Stimulated activated CD8-positive, alpha-beta memory T cell treated with anti-CD3 and anti-CD28 coated beads, Interleukin-7, amount 100 ng/mL, for 48 hours (primary cell): ENCODE data around the gene COPA.

ENCODE experiments used
- DNase-seq, 2 donors: peaks; one replicate each; pipeline ENCODE4 v3.0.0-alpha.2; 2020; ENCODE audit warnings: low read depth in 1 of 2; ENCODE audit errors: extremely low read depth in 1 of 2

Gene COPA

GRCh38 chr1:160363010-160363409 is 20.0 kb upstream of the COPA start:
- no peak for DNase-seq

- DNase-seq = no peak
Observed at GRCh38 chr1:160362168-160362957, 19.3 kb upstream of the COPA start.

- DNase-seq = no peak
Observed at GRCh38 chr1:160361814-160362167, 18.7 kb upstream of the COPA start.

DNA sequence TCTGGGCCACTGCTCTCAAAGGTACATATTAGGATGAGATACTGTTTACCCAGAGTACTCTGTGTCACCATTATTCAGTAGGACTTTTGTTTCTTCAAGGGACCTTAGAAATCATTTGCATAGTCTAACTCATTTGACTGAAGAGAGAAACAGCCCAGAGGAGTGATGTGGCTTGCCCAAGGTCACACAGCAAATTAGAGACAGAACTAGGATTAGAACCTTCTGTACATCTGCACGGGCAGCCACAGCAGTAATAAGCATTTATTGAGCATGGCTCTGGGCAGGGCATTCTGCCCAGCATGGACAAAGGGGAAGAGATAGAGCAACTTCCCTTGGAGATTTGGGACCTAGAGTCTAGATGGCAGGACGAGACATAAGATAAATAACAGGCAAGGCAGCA is 18.1 kb upstream of the COPA start:
- DNase-seq = no peak

DNA sequence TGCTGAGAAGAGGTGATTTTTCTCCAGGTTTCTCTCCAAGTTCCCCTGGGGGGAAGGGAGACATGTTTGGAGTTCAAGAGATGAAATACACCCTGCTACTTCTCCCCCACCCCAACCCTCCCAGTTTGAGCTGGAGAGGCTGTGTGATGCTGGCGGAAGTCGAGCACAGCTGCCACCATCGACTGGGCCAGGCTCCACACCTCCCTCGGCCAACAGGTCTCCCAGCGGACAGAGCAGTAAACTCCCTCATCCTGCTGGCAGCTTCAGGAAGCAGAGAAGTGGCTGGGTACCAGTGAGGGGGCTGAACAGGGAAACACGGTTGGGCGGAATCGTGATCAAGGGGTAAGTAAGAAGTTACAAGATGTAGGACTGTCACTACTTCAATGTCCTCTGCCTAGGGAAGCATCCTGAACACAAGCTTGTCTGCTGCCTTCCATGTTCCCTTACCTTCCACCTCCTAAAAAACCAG is 17.2 kb upstream of the COPA start:
- no peak for DNase-seq

GRCh38 chr1:160359559-160360226 is 16.6 kb upstream of the COPA start:
- no peak for DNase-seq

DNA sequence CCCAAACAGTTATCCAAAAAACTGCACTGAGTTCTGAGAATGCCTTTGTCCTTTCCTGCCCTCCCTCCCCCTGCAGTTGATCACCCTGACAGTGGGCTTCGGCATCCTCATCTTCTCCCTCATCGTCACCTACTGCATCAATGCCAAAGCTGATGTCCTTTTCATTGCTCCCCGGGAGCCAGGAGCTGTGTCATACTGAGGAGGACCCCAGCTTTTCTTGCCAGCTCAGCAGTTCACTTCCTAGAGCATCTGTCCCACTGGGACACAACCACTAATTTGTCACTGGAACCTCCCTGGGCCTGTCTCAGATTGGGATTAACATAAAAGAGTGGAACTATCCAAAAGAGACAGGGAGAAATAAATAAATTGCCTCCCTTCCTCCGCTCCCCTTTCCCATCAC is 15.0 kb upstream of the COPA start:
- DNase-seq = no peak

DNA sequence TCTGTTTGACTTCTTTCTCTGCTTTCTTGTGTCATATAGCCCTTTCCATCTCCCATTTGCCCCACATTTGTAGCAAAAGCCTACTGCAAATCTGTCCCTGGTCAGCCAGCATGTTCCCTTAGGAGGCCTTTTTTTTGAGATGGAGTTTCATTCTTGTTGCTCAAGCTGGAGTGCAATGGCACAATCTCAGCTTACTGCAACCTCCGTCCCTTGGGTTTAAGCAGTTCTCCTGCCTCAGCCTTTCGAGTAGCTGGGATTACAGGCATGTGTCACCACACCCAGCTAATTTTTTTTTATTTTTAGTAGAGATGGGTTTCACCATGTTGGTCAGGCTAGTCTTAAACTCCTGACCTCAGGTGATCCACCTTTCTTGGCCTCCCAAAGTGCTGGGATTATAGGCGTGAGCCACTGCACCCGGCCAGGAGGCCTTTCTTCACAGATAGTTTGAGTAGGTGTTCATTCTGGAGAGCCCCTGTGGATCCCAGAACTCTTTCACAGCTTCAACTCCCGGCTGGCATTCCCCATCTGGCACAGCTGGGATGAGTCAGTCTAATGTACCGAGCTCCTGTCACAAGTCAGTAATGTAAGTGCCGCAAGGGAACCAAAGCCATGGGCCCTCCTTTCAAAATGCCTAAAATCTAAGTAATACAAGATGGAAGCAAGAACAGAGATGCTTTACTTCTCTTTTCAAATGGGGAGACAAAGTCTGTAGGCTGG is 14.4 kb upstream of the COPA start:
- no peak for DNase-seq

- DNase-seq = no peak
Observed at GRCh38 chr1:160354388-160354985, 11.4 kb upstream of the COPA start.

DNA sequence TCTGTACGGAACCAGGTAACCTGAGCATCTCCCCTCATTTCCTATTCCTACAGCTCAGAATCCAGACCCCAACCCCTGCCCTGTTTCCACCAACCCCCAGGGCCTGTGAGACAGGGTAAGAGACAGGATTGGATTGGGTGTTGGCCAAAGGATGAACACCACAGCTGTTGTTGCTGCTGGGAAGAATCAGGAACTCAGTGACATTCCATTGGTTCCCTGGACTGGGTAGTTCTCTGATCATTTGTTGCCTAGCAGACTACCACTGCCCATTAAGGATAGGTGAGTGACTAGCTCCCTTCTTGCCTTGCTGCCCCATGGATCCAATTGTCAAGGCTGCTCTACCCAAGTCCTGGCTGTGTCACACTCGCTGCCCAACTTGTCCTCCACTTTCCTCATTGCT is 10.2 kb upstream of the COPA start:
- DNase-seq = no peak

- DNase-seq = no peak
Observed at GRCh38 chr1:160352555-160352954, 9.5 kb upstream of the COPA start.

GRCh38 chr1:160351629-160352028 is 8.6 kb upstream of the COPA start:
- no peak for DNase-seq

- DNase-seq = no peak
Observed at GRCh38 chr1:160346958-160347357, 3.9 kb upstream of the COPA start.

DNA sequence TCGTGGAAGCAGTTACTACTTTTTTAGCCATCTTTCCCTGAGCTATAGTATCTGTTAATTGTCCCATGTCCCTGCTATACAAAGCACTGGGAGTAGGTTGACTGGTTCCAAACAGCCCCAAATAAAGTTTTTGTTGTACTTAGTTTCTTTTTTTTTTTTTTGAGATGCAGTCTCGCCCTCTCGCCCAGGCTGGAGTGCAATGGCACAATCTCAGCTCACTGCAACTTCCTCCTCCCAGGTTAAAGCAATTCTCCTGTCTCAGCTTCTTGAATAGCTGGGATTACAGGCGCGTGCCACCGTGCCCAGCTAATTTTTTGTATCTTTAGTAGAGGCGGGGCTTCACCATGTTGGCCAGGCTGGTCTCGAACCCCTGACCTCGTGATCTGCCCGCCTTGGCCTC is 3.4 kb upstream of the COPA start:
- no peak for DNase-seq

GRCh38 chr1:160344936-160345335 is 1.9 kb upstream of the COPA start:
- no peak for DNase-seq

DNA sequence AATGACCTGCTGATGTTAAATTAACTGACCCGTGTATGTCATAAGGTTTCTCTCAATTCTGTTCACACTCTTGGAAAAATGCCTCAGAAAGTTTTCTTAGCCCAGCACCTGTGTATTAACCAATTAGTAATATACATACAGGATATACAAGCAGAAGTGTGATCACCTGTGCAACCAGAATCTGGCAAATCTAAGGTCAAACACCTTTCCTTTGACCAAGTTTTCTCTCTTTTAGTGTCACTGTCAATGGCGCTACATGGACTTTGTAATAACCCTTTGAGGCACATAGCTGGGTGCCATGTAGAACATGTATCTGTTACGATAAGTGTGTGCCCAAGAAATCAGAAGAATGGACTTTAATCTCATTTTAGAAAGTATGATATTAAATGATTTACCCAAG is 1.2 kb upstream of the COPA start:
- DNase-seq = no peak

DNA sequence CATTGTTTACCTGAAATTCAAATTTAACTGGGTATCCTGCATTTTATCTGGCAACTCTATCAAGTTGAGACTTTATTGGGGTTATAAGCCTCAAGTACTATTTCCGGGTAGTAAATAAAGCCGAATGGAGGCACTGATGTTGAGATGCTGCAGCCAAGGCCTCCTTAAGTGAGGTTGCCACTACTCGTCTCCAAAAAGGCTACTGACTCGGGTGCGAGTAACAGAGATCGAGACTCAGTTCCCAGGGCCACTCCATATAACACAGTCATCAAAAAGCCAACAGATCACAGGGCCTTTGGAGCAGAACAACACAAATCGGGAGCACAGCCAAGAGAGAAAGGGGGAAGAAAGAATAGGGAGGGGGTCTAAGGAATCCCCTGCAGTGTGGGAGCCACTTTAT is 524 bp downstream of the COPA start:
- no peak for DNase-seq

DNA sequence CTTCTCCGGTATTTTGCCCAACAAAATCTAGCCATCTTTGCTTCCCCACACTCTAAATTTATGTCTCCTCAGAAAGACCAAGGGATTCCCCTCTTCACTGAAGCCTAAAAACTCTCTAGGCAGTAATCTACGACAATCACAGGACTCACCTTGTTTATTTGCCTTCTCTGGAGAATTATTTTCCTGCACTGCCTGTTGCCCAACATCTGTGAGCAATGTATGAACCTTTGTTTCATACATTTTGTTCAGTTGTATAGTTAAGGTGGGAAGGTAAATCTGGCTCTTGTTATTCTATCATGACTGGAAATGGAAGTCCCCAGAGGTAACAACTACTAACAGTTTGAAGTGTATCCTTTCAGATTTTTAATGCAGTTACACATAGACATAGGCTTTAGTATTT is 2.2 kb downstream of the COPA start:
- no peak for DNase-seq

GRCh38 chr1:160340146-160340545 is 2.9 kb downstream of the COPA start:
- no peak for DNase-seq

- no peak for DNase-seq
Observed at GRCh38 chr1:160338580-160338979, 4.5 kb downstream of the COPA start.

- DNase-seq = no peak
Observed at GRCh38 chr1:160332516-160332915, 10.5 kb downstream of the COPA start.

- no peak for DNase-seq
Observed at GRCh38 chr1:160330119-160330518, 12.9 kb downstream of the COPA start.
